HG02678 (cell line): Measurements from ENCODE around the gene TXLNB.

Experiments used
- ATAC-seq: cut with Tn5 transposase; IDR thresholded peaks from one replicate; pipeline ENCODE4 v1.9.1; 2021; ENCODE audit warnings: mild to moderate bottlenecking, moderate library complexity; ENCODE audit not compliant: unreplicated experiment

TXLNB gene

DNA sequence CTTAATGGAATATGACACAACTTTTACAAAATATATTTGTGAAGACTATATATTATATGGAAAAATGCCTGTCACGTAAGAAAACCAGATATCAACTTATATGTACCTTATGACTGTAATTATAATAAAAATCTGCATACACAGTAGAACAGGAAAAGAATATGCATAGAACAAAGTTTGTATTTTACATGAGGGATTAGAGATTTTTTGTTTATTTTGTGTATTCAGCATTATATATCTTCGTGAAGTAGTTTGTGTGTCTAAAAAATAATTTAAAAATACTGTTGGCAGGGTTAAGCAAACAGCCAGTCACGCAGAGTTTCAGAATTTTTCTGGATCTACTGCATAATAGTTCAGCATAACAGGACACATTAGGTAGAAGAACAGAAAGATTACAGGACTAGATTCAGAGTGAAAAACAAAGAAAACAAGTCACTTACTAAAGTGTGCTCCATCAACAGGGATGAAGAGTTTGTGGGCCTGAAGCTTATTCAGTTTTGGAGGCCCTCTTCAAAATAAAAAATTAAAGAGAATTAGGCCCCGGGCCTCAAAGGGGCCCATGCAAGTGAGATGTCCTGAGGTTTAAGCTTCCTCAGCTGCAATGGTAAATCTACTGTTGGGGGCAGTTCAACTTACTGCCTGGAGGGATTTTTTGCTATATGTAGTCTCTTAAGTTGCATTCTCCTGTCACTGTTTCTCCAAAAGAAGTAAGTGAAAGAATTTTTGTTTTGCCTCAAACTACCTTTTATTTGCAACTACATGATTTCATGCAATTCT, 16.3 kb downstream of the TXLNB start:
- ATAC-seq = no peak

DNA sequence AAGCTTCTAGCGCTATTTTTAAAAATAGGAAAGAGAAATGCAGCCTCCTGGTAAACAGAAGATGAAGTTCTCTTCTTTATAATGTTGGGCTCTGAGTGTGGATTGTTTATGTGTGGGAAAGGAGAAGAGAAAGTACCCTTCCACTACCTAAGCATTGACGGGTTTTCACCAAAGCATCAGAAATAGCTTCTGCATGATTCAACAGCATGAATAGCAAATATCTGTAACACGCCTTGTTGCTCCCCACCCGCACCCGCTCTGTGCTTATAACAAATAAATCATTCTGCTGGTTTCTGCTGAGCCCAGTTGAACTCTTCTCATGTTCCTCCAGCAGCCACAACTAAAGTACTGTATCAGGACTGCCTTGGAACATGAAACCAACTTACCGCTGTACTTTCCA, 20.7 kb downstream of the TXLNB start:
- peak; percentile 93 for ATAC-seq

- ATAC-seq = no peak
Observed at GRCh38 chr6:139270249-139270648, 21.5 kb downstream of the TXLNB start.

DNA sequence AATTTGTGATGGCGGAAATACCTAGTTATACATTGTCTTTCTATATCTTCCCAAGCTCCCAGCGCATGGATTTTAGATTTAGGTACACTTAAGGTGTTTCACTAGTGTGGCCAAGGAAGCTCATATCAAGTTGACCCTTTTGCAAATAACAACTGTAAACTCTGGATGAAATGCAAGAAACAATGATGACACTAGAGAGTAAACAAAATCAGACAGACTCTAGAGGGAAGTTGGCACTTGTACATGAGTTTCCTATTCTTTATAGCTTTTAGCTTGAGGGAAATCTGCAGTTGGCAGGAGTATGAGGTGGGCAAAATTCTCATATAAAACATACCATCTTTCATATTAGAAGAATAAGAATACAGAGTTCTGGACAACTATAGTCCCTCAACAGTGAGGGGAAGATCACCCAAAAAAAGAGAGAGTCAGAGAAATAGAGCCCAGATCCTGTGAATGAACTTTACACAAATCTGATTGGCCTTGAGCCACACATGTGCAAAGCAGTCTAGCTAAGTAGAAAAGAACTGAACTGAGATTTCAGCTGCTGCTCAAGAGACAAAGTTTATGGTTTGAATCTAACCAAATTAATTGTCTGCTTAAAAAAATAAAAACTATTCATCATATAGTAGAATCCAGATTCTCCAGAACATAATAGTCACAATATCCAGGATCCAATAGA, 26.1 kb downstream of the TXLNB start:
- ATAC-seq = no peak

GRCh38 chr6:139262519-139263300, 29.1 kb downstream of the TXLNB start:
- ATAC-seq = peak; percentile 93

- peak; percentile 57 for ATAC-seq
Observed at GRCh38 chr6:139257821-139258398, 33.9 kb downstream of the TXLNB start.

GRCh38 chr6:139257291-139257690, 34.5 kb downstream of the TXLNB start:
- no peak for ATAC-seq

GRCh38 chr6:139256087-139256486, 35.7 kb downstream of the TXLNB start:
- ATAC-seq = no peak

DNA sequence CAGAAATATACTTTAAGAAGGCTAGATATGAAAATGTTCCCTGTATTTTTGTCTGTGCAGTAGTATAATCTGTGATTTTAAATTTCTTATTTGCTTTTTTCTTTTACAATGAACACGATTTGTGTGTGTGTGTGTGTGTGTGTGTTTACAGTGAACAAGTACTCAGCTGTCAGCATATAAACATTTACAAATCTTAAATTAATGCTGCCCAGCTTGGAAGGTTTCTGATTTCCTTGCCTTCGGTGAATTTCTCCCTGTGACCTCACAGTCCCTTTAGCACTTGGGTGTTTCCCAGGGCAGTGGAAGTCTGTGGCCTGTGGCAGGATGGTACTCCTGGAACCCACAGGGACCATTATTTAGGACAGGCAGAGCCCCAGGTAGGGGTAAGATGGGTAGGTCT, 37.6 kb downstream of the TXLNB start:
- ATAC-seq = no peak

GRCh38 chr6:139253656-139254055, 38.1 kb downstream of the TXLNB start:
- no peak for ATAC-seq

DNA sequence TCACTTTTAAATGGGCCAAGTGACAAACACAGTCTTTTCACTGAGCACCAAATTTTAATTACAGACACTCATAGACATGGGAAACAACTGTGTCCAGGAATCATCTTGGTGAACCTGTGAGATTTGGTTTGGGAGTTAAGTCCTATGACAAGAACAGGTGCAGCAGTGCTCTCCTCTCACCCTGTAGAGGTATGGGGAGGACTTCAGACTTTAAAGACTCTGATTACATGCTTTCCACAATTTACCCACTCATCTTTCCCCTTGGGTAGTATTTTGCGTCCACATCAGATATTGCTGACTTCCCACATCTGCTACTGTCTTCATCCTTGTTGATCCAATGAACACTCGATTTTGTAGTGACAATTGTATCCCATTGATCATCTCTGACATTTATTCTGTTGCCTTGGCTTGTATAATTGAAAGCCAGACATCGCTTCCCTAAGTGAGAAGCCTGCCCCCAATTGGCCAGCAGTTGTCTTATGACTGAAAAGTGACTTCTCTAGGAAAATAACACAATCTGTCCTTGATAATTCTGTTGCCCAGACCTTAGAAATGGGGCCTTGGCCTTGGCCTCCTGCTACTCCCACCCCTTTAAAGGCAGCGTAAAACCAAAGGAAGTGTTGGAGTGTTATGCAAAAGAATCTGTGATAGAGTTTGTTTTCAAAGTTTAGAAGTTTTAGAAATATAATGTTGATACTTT, 40.0 kb downstream of the TXLNB start:
- no peak for ATAC-seq

DNA sequence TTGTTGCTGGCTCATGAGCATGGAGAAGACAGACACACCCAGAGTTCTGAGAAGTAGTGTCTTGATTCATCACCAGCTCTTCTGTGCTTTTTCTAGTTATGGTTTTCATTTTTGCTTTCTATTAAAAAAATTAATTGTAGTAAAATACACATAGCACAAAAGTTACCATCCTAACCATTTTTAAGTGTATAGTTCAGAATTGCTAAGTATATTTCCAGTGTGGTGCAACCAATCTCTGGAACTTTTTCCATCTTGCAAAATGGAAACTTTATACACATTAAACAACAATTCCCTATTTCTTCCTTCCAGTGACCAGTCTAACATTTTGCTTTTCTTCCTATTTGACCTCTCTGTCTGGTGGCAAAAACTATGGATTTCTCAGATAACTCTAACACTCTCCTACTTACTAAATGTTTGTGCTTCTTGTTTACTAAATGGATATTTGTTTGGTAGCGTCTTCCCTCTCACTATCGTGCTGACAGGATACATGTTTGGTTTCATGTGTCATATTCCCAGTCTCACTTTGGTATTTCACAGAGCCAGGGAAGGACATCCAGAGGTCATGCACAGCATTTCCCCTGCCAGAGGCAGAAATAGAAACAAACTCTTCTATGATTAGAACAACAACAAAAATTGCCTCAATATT, 40.6 kb downstream of the TXLNB start:
- ATAC-seq = peak; percentile 30

GRCh38 chr6:139250296-139251044, 41.3 kb downstream of the TXLNB start:
- ATAC-seq = peak; percentile 99

GRCh38 chr6:139249395-139249794, 42.4 kb downstream of the TXLNB start:
- ATAC-seq = no peak

DNA sequence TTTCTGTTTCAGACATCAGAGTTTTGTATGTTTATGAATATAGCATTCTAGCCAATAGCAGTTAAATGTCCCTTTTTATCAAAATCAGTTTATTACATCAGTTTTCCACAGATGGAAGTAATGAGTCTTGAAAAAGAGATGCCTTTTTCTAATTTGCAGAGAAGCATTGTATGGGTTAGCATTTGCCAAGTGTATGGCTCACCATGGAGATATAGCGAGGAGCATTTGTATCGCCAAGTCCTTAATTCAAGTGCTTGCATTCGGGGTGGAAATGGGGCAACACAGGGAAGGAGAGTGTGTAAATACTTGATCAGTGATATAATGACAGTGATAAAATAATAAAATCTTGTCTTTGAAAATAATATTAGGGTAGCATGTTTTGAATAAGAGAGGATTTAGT, 42.9 kb downstream of the TXLNB start:
- ATAC-seq = no peak

DNA sequence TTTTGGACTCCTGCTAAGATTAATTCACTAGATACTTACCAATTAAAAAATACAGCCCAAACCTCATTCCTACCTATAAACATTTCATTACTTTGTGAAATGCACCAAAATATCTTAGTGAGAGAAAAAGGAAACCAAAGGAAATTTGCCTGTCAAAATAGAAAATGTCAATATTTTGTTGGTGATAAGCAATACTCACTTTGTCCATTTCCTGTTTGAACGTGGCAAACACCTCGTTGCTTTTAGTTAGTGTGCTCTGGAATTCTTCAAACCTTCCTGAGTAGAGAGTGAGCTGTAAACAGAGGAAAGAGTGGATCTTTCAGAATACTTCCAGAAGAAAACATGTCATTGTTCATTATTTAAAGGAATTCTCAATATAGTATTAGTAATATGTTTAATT, 44.2 kb downstream of the TXLNB start:
- no peak for ATAC-seq

DNA sequence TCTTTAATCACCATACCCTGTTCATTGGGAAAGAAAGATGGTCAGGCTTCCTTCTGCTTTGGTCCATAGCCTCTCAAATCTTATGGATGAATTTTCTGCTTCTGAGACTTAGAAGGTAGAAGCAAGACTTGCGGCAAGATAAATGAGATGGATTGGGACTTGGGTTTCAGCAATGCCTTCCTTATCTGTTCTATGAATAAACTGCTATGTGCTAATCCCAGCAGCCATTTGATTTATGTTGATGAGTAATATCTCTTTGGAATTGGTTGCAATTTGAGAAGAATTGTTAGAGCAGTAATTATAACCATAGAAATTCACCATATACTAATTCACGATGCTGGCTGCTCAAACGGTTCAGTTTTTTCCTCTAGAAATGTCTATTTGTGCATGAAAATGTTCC, 48.3 kb downstream of the TXLNB start:
- ATAC-seq = no peak

- no peak for ATAC-seq
Observed at GRCh38 chr6:139242457-139243240, 49.1 kb downstream of the TXLNB start.
